ENCODE data around the gene EMILIN3.

The EMILIN3 gene

GRCh38 chr20:41348430-41349172 is 18.0 kb downstream of the EMILIN3 start:
- no peak for TF ChIP-seq CTCF (IDR thresholded peaks at IDR 0.05)

- TF ChIP-seq CTCF (IDR thresholded peaks at IDR 0.05) = no peak
These were observed 18.8 kb downstream of the EMILIN3 start for GRCh38 chr20:41347523-41348429.

DNA sequence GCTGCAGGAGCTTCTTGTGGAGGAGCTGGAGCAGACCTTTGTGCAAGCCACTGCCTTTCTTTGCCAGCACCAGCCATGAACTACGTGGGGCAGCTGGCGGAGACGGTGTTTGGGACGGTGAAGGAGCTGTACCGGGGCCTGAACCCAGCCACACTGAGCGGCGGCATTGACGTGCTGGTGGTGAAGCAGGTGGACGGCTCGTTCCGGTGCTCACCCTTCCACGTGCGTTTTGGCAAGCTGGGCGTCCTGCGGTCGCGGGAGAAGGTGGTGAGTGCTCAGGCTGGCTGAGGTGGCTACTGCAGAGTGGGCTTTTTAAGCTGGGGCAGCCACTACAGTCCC is 20.9 kb downstream of the EMILIN3 start:
- no peak for TF ChIP-seq CTCF (IDR thresholded peaks at IDR 0.05)

DNA sequence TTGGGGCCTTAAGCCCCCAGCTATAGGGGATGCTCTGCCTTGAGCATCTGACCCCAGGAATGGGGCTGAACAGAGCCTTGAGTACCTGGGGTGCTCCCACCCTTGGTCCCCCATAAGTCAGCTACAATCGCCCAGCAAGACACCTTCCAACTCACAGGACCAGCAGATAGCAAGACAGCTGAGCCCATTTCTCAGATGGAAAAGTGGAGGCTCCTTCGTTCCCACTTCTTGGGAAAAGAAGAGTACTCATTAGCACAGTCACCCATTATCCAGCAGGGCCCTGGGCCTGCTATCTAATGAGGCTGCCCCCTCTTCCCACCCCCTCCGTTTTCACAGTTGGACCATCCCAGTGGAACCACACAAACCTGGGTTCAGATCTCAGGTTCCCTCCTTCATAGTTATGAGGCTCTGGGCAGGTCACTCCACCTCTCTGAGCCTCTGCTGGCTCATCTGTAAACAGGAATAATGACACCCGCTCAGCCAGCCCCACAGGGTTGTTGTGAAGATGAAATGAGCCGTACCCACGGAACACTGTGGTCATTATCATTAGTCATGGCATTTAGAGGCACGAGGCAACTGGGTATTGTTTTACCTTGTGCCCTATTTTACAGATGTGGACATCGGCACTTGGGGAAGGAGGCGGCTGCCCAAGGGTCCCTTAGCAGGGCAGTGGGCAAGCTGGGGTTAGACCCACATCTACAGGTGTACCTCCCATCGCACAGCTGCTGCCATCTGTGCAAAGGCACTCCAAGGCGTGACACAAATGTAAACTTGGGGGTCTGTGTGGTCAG is 21.5 kb downstream of the EMILIN3 start:
- TF ChIP-seq CTCF (IDR thresholded peaks at IDR 0.05) = no peak

DNA sequence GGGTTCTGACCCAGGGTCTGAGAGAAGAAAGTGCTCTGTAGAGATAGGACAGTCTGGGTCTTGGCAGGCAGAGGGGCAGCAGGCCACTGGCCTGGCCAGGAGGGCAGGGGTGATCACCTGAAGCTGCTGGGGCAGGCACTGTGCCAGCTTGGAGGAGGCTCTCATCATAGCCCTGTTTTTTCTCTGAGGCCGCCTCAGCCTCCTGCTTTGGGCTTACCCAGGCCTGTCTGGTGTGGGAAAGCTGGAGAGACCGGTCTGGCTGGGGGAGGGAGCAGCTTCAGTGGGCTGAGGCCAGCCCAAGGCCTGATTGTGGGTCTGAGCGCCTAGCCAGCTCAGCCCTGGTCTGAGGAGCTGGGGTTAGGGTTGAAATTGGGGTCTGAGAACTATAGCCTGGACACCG is 22.1 kb downstream of the EMILIN3 start:
- no peak for TF ChIP-seq CTCF (IDR thresholded peaks at IDR 0.05)

GRCh38 chr20:41342474-41343464 is 23.8 kb downstream of the EMILIN3 start:
- no peak for TF ChIP-seq CTCF (IDR thresholded peaks at IDR 0.05)
